Measurements from ENCODE around the gene SLF2. TPM values are rescaled to one million over a fixed set of nuclear protein-coding genes. Genes with fewer than 3 reads are reported as not detected.

The SLF2 gene, protein sequence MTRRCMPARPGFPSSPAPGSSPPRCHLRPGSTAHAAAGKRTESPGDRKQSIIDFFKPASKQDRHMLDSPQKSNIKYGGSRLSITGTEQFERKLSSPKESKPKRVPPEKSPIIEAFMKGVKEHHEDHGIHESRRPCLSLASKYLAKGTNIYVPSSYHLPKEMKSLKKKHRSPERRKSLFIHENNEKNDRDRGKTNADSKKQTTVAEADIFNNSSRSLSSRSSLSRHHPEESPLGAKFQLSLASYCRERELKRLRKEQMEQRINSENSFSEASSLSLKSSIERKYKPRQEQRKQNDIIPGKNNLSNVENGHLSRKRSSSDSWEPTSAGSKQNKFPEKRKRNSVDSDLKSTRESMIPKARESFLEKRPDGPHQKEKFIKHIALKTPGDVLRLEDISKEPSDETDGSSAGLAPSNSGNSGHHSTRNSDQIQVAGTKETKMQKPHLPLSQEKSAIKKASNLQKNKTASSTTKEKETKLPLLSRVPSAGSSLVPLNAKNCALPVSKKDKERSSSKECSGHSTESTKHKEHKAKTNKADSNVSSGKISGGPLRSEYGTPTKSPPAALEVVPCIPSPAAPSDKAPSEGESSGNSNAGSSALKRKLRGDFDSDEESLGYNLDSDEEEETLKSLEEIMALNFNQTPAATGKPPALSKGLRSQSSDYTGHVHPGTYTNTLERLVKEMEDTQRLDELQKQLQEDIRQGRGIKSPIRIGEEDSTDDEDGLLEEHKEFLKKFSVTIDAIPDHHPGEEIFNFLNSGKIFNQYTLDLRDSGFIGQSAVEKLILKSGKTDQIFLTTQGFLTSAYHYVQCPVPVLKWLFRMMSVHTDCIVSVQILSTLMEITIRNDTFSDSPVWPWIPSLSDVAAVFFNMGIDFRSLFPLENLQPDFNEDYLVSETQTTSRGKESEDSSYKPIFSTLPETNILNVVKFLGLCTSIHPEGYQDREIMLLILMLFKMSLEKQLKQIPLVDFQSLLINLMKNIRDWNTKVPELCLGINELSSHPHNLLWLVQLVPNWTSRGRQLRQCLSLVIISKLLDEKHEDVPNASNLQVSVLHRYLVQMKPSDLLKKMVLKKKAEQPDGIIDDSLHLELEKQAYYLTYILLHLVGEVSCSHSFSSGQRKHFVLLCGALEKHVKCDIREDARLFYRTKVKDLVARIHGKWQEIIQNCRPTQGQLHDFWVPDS
- total RNA-seq (2021; ENCODE audit: unreplicated experiment) (43.0 TPM), Bru-seq, nascent RNA (percentile 87 among the genes with signal in this experiment), BruChase-seq, experiment 1, labeled RNA remaining after a 6-hour chase (percentile 92 among the genes with signal in this experiment), BruChase-seq, experiment 2, labeled RNA remaining after a 2-hour chase (percentile 91 among the genes with signal in this experiment)
- 9.5 and 12.3 TPM in 2 replicates for polyA plus RNA-seq (2012)
- long read RNA-seq, full-length matches to known transcripts, result 10 of 36 reads
- long read RNA-seq, partial matches to known transcripts, result 12 of 36 reads
- long read RNA-seq, other reads (novel, unspliced or antisense), result 14 of 36 reads

DNA sequence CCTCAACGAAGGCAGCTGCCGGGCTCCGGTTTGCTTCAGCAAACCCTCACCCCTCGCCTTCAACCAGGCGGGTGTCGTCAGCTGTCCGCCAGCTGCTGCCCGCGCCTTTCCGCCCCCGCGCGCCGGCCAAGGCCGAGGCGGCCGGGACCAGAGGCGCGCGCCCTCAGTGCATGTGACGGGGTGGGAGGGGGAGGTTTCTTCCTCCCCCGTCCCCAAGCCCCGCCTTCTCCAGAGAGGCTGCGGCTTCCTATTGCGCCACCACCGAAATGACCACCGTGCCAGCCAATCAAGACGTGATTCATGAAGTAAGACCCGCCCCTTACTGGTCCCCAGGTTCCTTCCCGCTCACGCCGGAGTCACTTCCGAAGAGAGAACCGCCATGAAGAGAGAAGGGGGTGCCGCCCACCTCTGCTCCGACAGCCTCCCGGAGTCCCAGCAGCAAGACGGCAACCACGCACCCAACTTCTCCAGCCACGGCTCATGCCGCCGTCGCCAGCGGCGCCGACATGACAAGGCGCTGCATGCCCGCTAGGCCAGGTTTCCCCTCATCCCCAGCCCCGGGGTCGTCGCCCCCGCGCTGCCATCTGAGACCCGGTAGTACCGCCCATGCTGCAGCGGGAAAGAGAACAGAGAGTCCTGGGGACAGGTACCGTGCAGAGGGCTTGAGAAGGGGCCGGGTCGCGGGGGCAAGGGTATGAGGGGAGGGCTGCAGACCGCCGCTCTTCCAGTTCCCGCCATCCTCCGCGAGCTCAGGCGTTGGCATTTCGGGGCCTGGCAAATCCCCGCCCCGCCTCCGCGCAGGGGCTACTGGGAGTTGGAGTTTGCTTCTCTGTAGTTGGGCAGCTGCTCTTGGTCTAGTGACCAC lies at the start of gene SLF2:
Gene SLF2 (plus strand): TSS at position 359 of the 865 bp plus-strand sequence. CDS start 148 bp downstream, at position 507.
- no peaks in the 10 kb centered on the region for H3K9me2 ChIP-seq (ENCODE audit: insufficient read depth)
- H3K4me2 ChIP-seq (ENCODE audit: low read length), result peak within 1 kb of the TSS; percentile 87
- H3K4me1 ChIP-seq (ENCODE audit: control insufficient read depth in 1 of 2, insufficient read depth in 2 of 2, low read length in 2 of 2), result peaks cover 11 to 17% of the 10 kb centered on the region in 2 experiments; a peak in 3 of 4 replicates
- H3K36me3 ChIP-seq (ENCODE audit: control insufficient read depth in 1 of 2, insufficient read depth in 2 of 2, low read length in 2 of 2), result peaks cover 13 to 18% of the 10 kb centered on the region in 2 experiments
- H3K27me3 ChIP-seq (ENCODE audit: insufficient read depth, low read length), result no peaks in the 10 kb centered on the region
- H2AFZ ChIP-seq (ENCODE audit: low read depth, low read length, poor library complexity, severe bottlenecking), result peak within 1 kb of the TSS; percentile 76
- ChIA-PET CTCF (interaction anchor here (0.6 to 1.4 kb wide), 8 partner anchors 11 to 350 kb away, joined by 3 to 5 read pairs (median 3); no protein-coding TSS in a partner anchor), RAD21 (ENCODE audit: low non-redundant PET in 1 of 2, low total read pairs in 2 of 2, uncharacterized antibody in 2 of 2, unreplicated experiment in 2 of 2) (no interaction called here), POLR2A (interaction anchor here (1.0 to 1.8 kb wide), 3 partner anchors 9 to 377 kb away, joined by 3 to 5 read pairs (median 4); partner anchors contain the start of gene HIF1AN)
- DNase-seq (ENCODE audit: low read depth, low spot score) (peak; percentile 98), ATAC-seq (peak; percentile 95)
- peak within 1 kb of the TSS; percentile 91 for H3K27ac ChIP-seq (ENCODE audit: low read depth, low read length)
- H3K4me3 ChIP-seq (replicated peaks in 1 of 2; ENCODE audit: low read depth in 1 of 2, low read length in 2 of 2), result peak within 1 kb of the TSS; percentile 89 to 90
- H3K79me2 ChIP-seq (ENCODE audit: insufficient read depth, low read length), result peaks cover 40% of the 10 kb centered on the region
- H3K9ac ChIP-seq (ENCODE audit: low read length), result peak within 1 kb of the TSS; percentile 83
- no peaks in the 10 kb centered on the region for H3K9me3 ChIP-seq (ENCODE audit: control insufficient read depth in 1 of 2, insufficient read depth in 1 of 2, low read depth in 1 of 2, low read length in 2 of 2)
- intact Hi-C loops (cut with micrococcal nuclease), result no loop called here
- peaks cover 6% of the 10 kb centered on the region; the same call in 1 of the 2 replicates for H4K20me1 ChIP-seq (ENCODE audit: insufficient read depth)
- TSS peak; percentile 49 for BruUV-seq (replicated peaks)
- TF ChIP-seq POLR2A (IDR thresholded peaks at IDR 0.05; ENCODE audit: borderline replicate concordance, extremely low read depth, insufficient read depth, insufficient read length) (peak; percentile 92), SP1 (IDR thresholded peaks at IDR 0.05; ENCODE audit: low read depth) (peak; percentile 89), CBX3 (IDR thresholded peaks at IDR 0.05; ENCODE audit: low read depth) (0 out of 2 replicates have a peak, but pooled peaks have one; percentile 38), EGR1 (IDR thresholded peaks at IDR 0.05; ENCODE audit: low read depth) (peak; percentile 100), TCF7L2 (IDR thresholded peaks at IDR 0.05; ENCODE audit: borderline replicate concordance, extremely low read depth, insufficient read depth, insufficient read length) (peak; percentile 8), YY1 (IDR thresholded peaks at IDR 0.05; ENCODE audit: extremely low read depth, insufficient replicate concordance, low read depth, low read length) (peak; percentile 81), EZH2phosphoT487 (IDR thresholded peaks at IDR 0.05; ENCODE audit: borderline replicate concordance) (no peak), ZFX (IDR thresholded peaks at IDR 0.05) (peak; percentile 71), SIN3A (IDR thresholded peaks at IDR 0.05; ENCODE audit: low read depth) (peak; percentile 85; the same call in 1 of the 2 replicates)
- TF ChIP-seq, protein P1, sequence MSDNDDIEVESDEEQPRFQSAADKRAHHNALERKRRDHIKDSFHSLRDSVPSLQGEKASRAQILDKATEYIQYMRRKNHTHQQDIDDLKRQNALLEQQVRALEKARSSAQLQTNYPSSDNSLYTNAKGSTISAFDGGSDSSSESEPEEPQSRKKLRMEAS (IDR thresholded peaks at IDR 0.05), result peak; percentile 99
- TF ChIP-seq, protein P2, sequence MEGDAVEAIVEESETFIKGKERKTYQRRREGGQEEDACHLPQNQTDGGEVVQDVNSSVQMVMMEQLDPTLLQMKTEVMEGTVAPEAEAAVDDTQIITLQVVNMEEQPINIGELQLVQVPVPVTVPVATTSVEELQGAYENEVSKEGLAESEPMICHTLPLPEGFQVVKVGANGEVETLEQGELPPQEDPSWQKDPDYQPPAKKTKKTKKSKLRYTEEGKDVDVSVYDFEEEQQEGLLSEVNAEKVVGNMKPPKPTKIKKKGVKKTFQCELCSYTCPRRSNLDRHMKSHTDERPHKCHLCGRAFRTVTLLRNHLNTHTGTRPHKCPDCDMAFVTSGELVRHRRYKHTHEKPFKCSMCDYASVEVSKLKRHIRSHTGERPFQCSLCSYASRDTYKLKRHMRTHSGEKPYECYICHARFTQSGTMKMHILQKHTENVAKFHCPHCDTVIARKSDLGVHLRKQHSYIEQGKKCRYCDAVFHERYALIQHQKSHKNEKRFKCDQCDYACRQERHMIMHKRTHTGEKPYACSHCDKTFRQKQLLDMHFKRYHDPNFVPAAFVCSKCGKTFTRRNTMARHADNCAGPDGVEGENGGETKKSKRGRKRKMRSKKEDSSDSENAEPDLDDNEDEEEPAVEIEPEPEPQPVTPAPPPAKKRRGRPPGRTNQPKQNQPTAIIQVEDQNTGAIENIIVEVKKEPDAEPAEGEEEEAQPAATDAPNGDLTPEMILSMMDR (IDR thresholded peaks at IDR 0.05 in 2 of 3, conservative IDR thresholded peaks at IDR 0.05 in 1 of 3; ENCODE audit: borderline replicate concordance in 1 of 3, insufficient read depth in 1 of 3, low read depth in 2 of 3, low read length in 2 of 3), result no peak
- TF ChIP-seq, protein P3, sequence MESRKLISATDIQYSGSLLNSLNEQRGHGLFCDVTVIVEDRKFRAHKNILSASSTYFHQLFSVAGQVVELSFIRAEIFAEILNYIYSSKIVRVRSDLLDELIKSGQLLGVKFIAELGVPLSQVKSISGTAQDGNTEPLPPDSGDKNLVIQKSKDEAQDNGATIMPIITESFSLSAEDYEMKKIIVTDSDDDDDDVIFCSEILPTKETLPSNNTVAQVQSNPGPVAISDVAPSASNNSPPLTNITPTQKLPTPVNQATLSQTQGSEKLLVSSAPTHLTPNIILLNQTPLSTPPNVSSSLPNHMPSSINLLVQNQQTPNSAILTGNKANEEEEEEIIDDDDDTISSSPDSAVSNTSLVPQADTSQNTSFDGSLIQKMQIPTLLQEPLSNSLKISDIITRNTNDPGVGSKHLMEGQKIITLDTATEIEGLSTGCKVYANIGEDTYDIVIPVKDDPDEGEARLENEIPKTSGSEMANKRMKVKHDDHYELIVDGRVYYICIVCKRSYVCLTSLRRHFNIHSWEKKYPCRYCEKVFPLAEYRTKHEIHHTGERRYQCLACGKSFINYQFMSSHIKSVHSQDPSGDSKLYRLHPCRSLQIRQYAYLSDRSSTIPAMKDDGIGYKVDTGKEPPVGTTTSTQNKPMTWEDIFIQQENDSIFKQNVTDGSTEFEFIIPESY (IDR thresholded peaks at IDR 0.05; ENCODE audit: extremely low read depth, insufficient replicate concordance, low read length), result peak; percentile 66

Data from HCT116 (cell line).